Neural cell (in vitro differentiated cells): Measurements from ENCODE around the gene RTBDN.

Source experiments
- CTCF ChIP-seq: fragments of 450-650 bp; IDR thresholded peaks from 2 replicates; pipeline ENCODE4 v1.5.1; 2014; ENCODE audit warnings: antibody characterized with exemption, mild to moderate bottlenecking, moderate library complexity; ENCODE audit not compliant: poor library complexity, severe bottlenecking
- EP300 ChIP-seq: fragments of 450-650 bp; conservative IDR thresholded peaks from 2 replicates; pipeline ENCODE4 v1.6.1; 2014; ENCODE audit warnings: antibody characterized with exemption, mild to moderate bottlenecking, moderate library complexity; ENCODE audit not compliant: poor library complexity, severe bottlenecking
- POLR2AphosphoS5 ChIP-seq: IDR thresholded peaks from 2 replicates; pipeline ENCODE4 v1.6.1; 2012
- RAD21 ChIP-seq: fragments of 450-650 bp; conservative IDR thresholded peaks from 2 replicates; pipeline ENCODE4 v1.6.1; 2014; ENCODE audit warnings: antibody characterized with exemption, mild to moderate bottlenecking, moderate library complexity
- REST ChIP-seq: IDR thresholded peaks from 2 replicates; pipeline ENCODE4 v1.6.1; 2012; ENCODE audit warnings: borderline replicate concordance
- TAF1 ChIP-seq: IDR thresholded peaks from 2 replicates; pipeline ENCODE4 v1.6.1; 2012; ENCODE audit warnings: low read depth

GRCh38 chr19:12880551-12881171 lies 46.3 kb upstream of the RTBDN start:
- TF ChIP-seq CTCF, result no peak
- no peak for TF ChIP-seq EP300
- TF ChIP-seq REST, result no peak
- TF ChIP-seq RAD21, result no peak
- TF ChIP-seq POLR2AphosphoS5, result no peak
- TF ChIP-seq TAF1, result no peak
